Left renal cortex interstitium (tissue), 4 donors: ENCODE results near the gene CRMP1. TPM values are rescaled to one million over a fixed set of nuclear protein-coding genes. Genes with fewer than 3 reads are reported as not detected.

Experiments used
- DNase-seq, 4 donors: peaks; one replicate each; pipeline ENCODE4 v3.0.0-alpha.2; 2013; ENCODE audit warnings: low read depth in 4 of 4, low spot score in 2 of 4, missing footprints in 1 of 4
- polyA plus RNA-seq, 4 donors: library from polyadenylated mRNA; unstranded; fragments of 120-200 nt; gene quantifications; one replicate each; pipeline ENCODE4 v1.2.1, GENCODE V29; 2013; ENCODE audit not compliant: insufficient read length in 4 of 4

CRMP1 gene
- polyA plus RNA-seq, 4 donors: 39.5 to 66.7 (median 57.7) TPM

- peak in 1 of 4 donors; percentile 44 for DNase-seq
Observed at GRCh38 chr4:5890063-5890727, 2.7 kb downstream of the CRMP1 start.

DNA sequence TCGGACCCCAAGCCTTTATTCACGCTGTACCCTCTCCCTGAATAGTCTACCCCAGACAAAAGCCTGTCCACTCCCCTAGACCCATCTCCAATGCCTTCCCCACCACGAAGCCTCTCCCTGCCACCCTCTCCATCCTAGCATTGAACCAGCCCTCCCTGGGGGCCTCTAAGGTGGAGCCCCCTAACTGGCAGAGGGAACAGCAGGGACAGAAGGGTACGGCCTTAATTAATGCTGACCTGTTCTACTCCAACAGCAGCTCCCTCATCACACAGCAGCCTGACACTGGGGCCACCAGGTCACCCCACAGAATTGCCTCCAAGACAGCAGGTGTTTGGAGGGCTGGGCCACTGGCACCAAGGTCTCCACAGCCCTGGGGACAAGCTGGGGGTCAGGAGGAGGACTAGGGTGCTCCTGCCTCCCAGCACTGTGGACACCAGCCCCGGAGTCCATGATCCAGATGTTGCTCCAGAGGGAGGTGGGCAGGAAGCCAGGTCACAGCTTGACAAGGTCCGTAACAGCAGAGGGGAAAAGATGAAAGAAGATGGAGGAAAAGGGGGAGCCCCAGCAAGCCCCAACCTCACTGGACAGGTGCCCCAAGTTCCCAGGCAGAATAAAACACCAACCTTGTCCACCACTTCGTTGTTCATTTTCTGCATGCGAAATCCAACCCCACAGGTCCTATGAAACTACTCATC lies 3.7 kb downstream of the CRMP1 start:
- DNase-seq: no peak

- DNase-seq: peak in 1 of 4 donors; percentile 29
Observed at GRCh38 chr4:5888222-5889001, 4.5 kb downstream of the CRMP1 start.

GRCh38 chr4:5887361-5888221 lies 5.3 kb downstream of the CRMP1 start:
- no peak for DNase-seq

DNA sequence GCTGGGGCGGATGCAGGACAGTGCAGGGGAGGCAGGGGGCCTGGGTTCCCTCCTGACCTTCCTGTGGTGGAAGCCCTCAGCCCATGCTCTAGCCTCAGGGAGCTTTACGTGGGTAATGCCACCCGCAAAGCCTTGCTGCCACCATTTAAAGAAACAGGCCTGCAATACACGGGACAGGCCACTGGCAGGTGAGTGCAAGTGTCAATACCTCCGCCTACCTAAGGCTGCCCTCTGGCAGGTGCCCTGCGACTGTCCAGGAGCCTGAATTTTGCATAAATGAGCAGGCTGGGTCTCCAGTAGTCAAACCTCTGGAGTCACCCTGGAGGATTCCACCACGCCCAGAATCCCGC lies 5.9 kb downstream of the CRMP1 start:
- DNase-seq: no peak

GRCh38 chr4:5885733-5886132 lies 7.2 kb downstream of the CRMP1 start:
- DNase-seq: no peak

- DNase-seq: no peak
Observed at GRCh38 chr4:5884796-5885195, 8.1 kb downstream of the CRMP1 start.

GRCh38 chr4:5883916-5884315 lies 9.0 kb downstream of the CRMP1 start:
- no peak for DNase-seq

DNA sequence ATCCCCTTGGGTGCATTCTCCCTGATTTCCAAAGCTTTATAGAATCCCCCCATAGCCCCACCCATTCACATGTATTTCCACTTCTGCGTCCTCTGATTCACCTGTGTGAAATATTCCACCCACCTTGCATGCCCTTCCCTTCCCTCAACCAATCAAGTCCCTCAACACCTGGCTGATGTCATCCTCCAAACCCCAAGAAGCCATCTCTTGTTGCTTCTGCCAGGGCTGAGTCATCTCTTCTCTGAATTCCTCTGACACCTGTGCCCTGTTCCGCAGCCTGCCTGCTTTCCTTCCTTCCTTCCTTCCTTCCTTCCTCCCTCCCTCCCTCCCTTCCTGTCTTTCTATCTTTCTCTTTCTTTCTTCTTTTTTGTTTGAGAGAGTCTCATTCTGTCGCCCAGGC lies 9.9 kb downstream of the CRMP1 start:
- DNase-seq: no peak

DNA sequence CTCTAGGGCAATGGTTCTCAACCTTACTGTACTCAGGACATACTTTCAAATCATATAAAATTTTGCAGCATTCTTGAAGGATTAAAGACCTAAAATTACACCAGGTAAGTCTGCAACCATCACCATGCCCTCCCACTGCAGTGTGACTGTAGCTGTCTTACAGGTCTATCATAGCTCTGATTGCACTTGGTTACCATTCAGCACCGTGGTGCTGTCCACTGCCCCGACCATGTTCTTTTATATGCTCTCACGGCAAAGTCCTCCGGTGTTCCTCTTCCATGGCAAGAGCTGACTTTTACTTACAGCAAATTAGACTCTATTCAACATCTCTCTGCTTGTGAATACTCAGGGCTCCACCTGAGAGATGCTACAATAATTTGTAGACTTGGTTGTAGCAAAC lies 11.5 kb downstream of the CRMP1 start:
- DNase-seq: no peak

GRCh38 chr4:5878359-5878758 lies 14.5 kb downstream of the CRMP1 start:
- no peak for DNase-seq

- DNase-seq: no peak
Observed at GRCh38 chr4:5877392-5877791, 15.5 kb downstream of the CRMP1 start.

- no peak for DNase-seq
Observed at GRCh38 chr4:5874811-5875449, 18.0 kb downstream of the CRMP1 start.

- no peak for DNase-seq
Observed at GRCh38 chr4:5870701-5871100, 22.2 kb downstream of the CRMP1 start.

DNA sequence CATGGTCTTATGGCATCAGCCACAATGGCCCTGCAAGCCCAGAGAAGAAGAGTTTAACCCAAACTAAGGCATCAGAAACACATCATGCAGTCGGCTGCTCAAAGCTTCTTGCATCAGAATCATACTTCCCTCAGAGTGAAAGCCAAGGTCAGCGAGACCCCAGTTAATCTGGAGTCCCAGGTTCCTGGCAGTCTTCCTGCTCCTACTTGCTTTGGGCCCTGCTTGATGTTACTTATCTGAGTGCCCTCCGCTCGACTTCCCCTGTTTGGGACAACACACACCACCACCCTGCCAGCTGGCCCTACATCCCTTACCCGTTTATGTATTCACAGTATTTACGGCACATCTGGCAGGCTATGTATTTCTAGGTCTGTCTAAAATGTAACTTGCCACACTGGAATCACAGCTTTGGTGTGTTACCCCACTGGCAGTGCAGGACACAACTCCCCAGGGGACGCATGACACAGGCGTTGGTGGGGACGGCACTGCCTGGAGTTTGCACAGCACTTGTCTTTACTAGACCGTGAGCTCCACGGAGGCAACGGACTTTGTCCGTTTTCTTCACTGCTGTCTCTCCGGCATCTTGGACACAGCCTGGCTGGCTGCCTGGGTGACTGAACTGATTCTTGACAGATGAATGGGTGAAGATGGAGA lies 22.8 kb downstream of the CRMP1 start:
- no peak for DNase-seq

DNA sequence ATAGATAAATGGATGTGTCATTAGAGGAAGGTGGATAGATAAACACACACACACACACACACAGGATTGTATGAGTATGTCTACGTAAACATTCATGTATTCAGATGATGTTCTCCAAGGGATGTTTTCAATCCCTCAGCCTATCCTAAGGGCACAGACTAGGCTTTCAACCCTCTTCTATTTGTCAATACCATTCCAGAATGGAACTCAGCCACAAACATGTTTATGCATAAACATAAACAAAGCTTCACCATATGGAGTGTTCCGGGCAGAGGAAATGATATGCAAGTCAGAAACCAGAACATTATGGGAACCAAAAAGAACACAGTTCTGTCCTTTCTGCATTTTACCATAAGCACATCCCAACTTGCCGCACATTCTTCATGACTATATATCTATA lies 25.0 kb downstream of the CRMP1 start:
- no peak for DNase-seq

DNA sequence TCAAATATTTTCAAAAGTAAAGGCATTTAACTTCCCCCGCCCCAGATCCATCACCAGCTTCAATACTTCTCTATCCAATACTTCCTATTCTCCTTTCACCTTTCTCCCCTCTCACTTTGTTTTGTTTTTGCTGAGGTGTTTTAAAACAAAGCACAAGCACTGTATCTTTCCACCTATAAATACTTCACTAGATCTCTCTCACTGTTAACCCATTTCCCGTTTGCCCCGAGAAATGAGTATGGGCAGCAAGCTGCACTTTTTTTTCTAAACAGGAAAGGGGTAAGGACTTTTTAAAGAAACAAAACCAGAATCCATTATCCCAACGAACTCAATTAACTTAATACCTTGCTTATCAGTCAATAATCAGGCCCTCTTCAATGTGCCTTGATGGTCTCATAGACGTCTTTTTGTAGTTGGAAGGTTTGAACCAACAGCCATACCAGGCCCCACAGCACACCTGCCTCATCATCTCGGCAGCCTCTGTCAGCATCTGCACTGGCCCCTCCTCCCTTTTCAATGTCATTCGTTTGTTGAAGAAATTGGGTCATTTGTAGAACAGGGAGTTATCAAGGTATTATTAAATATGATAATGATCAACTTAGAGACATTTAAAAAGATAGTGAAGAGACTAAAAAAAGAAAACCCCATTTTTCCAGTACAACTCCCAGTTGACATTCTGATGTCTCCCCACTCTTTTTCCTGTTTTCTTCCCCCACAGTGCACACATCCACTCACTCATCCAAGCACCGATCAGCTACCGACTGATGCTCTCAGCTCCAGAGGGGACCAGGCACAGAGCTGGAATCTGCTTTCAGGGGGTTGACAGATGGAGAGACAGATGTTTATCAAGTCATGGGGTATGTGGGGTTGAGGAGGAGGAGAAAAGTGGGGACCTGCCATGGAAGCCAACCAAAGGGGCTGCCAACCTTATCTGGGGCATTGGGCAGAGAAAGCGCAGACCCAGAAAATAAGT lies 25.8 kb downstream of the CRMP1 start:
- DNase-seq: no peak

DNA sequence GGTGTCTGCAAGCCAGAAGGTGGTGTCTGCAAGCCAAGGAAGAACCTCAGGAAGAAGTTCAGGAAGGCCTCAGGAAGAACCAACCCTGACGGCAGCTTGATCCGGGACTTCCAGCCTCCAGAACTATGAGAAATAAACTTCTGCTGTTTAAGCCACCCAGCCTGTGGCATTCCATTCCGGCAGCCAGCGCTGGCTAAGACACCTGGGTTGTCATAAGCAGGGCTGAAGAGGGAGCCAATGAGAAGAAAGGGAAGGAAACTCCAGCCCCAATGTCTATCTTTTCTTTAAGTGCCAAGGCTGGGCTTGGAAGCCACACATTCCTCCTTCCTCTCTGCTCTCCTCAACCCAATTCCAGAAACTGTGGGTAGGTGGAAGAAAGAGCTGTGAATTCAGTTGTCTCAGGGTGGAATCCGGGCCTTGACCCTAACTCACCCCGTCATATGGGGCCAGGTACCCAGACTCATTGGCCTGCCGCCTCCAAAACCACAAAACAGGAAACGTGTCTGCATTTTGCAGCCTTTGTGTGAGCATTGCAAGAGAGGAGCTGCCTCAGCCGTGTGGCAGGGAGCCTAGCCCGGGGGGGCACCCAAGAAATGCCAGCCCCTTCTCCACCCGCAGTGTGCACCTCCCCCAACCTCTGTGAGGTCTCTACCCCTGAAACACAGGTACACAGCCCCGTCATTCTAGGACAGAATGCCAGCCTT lies 26.8 kb downstream of the CRMP1 start:
- DNase-seq: no peak
